ENCODE data around the gene FAAP20. TPM values are rescaled to one million over a fixed set of nuclear protein-coding genes. Genes with fewer than 3 reads are reported as not detected.

Gene FAAP20
- total RNA-seq, 1 experiment from 2014 or later, result 119 TPM

GRCh38 chr1:2180297-2181245 lies 14.0 kb downstream of the FAAP20 start:
- H2AFZ ChIP-seq (ENCODE audit: low read length), result no peak overlapping the region
- H3K27ac ChIP-seq (ENCODE audit: insufficient read length, low read depth, low read length), result no peak overlapping the region
- Mint-ChIP-seq H3K4me3 (no peak overlapping the region), H3K36me3 (ENCODE audit: insufficient read depth in 1 of 3, low read depth in 3 of 3) (peaks cover 23 to 57% (median 53%) of the 10 kb centered on the region in 3 experiments; a peak in 6 of 7 replicates), H3K4me1 (peaks cover 0 to 2% of the 10 kb centered on the region in 2 experiments; a peak in 1 of 4 replicates), H3K27ac (peak overlapping the region in 1 of 3 experiments; percentile 70; a peak in 1 of 7 replicates), H3K27me3 (ENCODE audit: low read depth) (peaks cover 1% of the 10 kb centered on the region; the same call in 1 of the 2 replicates), H3K9me3 (no peaks in the 10 kb centered on the region)
- H3K79me2 ChIP-seq (ENCODE audit: insufficient read depth, low read length), result no peaks in the 10 kb centered on the region
- H2BK12ac ChIP-seq (ENCODE audit: insufficient read length, low read depth, low read length), result no peak overlapping the region
- H3K79me1 ChIP-seq (ENCODE audit: insufficient read depth, low read depth, low read length, poor library complexity, severe bottlenecking), result no peaks in the 10 kb centered on the region
- no peaks in the 10 kb centered on the region for H4K20me1 ChIP-seq (ENCODE audit: control insufficient read depth, insufficient read depth, insufficient read length)
- H3K23ac ChIP-seq (ENCODE audit: insufficient read length, low read depth, low read length), result no peak overlapping the region
- no peak for DNase-seq
- H3K9ac ChIP-seq (ENCODE audit: extremely low read depth, insufficient read length, low read length), result no peak overlapping the region
- no peak overlapping the region for H2BK5ac ChIP-seq (ENCODE audit: insufficient read length, low read length)
- H2BK120ac ChIP-seq (ENCODE audit: low read depth, low read length, poor library complexity, severe bottlenecking), result no peak overlapping the region
- H4K5ac ChIP-seq (ENCODE audit: insufficient read length, low read depth, low read length), result no peak overlapping the region
- H3K4ac ChIP-seq (ENCODE audit: low read depth, low read length), result no peak overlapping the region
- H3K18ac ChIP-seq (ENCODE audit: insufficient read length, low read depth, low read length), result no peak overlapping the region
- H2AK5ac ChIP-seq (ENCODE audit: insufficient read length, low read length), result no peak overlapping the region
- no peak for TF ChIP-seq CTCF (conservative IDR thresholded peaks at IDR 0.05)
- H3K4me2 ChIP-seq (ENCODE audit: insufficient read depth, insufficient read length, low read length), result no peak overlapping the region
- no CpG with 5 or more reads among the region's 58 CpGs for WGBS (ENCODE audit: extremely low coverage, insufficient read length, low lambda C conversion rate)
- H3T11ph ChIP-seq (ENCODE audit: low read length), result no peak overlapping the region
- H2BK20ac ChIP-seq (ENCODE audit: low read depth, low read length, poor library complexity, severe bottlenecking), result no peak overlapping the region
- no peaks in the 10 kb centered on the region for H3K23me2 ChIP-seq (ENCODE audit: insufficient read length, low read depth, low read length, poor library complexity, severe bottlenecking)
- H3K27me3 ChIP-seq (ENCODE audit: insufficient read depth, low read length), result no peaks in the 10 kb centered on the region
- no peaks in the 10 kb centered on the region for H3K9me3 ChIP-seq (ENCODE audit: control insufficient read depth, low read depth, low read length)
- H4K8ac ChIP-seq (replicated peaks; ENCODE audit: insufficient read length, low read depth, low read length), result no peak overlapping the region
- H3K4me1 ChIP-seq (ENCODE audit: insufficient read depth, low read length), result no peaks in the 10 kb centered on the region
- no peak overlapping the region for H3K56ac ChIP-seq (ENCODE audit: insufficient read length, low read depth, low read length)
- no peak overlapping the region for H3K14ac ChIP-seq (ENCODE audit: insufficient read depth, low read length)
- no peak overlapping the region for H2BK15ac ChIP-seq (ENCODE audit: low read depth, low read length)
- no peak overlapping the region for H4K91ac ChIP-seq (ENCODE audit: insufficient read length, low read depth, low read length)

Measured in H9 (cell line).